Activated B cell treated with CpG ODN at 0.5 μM for 24 hours (primary cell): Measurements from ENCODE around the gene TMEM252. TPM values are rescaled to one million over a fixed set of nuclear protein-coding genes. Genes with fewer than 3 reads are reported as not detected.

ENCODE experiments used
- ATAC-seq: fragments of 200-7000 bp; cut with Tn5 transposase; one replicate; pipeline ENCODE4 v1.10.0; 2021; ENCODE audit warnings: low read depth, mild to moderate bottlenecking, moderate library complexity
- CTCF ChIA-PET: fragments of 350-600 bp; sonication (Branson Sonifier 250); formaldehyde crosslinking; loops from one replicate; lab custom pipeline; 2021; ENCODE audit warnings: antibody characterized with exemption; lab: Charles Lee
- POLR2A ChIA-PET: fragments of 350-600 bp; sonication (Branson Sonifier 250); formaldehyde crosslinking; loops from one replicate; lab custom pipeline; 2021; ENCODE audit warnings: antibody characterized with exemption; lab: Charles Lee
- DNase-seq: peaks from one replicate; pipeline ENCODE4 v3.0.0; 2022
- H3K27ac Mint-ChIP-seq: one replicate; pipeline ENCODE4 v1.8.0; 2020; ENCODE audit warnings: mixed read lengths
- H3K27me3 Mint-ChIP-seq: one replicate; pipeline ENCODE4 v1.8.0; 2021; ENCODE audit warnings: mixed read lengths
- H3K36me3 Mint-ChIP-seq: one replicate; pipeline ENCODE4 v1.8.0; 2021; ENCODE audit warnings: low read depth, mixed read lengths
- H3K4me1 Mint-ChIP-seq: one replicate; pipeline ENCODE4 v1.8.0; 2021; ENCODE audit warnings: mixed read lengths
- H3K4me3 Mint-ChIP-seq: one replicate; pipeline ENCODE4 v1.8.0; 2020; ENCODE audit warnings: mild to moderate bottlenecking, mixed read lengths
- H3K9me3 Mint-ChIP-seq: one replicate; pipeline ENCODE4 v1.8.0; 2020; ENCODE audit warnings: mixed read lengths
- CTCF ChIP-seq: fragments of 200-600 bp; IDR thresholded peaks from one replicate; pipeline ENCODE4 v1.8.0; 2022; ENCODE audit warnings: antibody characterized with exemption, mild to moderate bottlenecking
- intact Hi-C: fragments of 100-400 bp; cut with micrococcal nuclease; formaldehyde crosslinking; loops from one replicate; pipeline ENCODE4 v1.15.1; 2024
- total RNA-seq: library from RNA; stranded (reverse); gene quantifications from 2 replicates; pipeline ENCODE4 v1.2.3, GENCODE V29; 2022

The TMEM252 gene
- total RNA-seq, 1 donor from 2014 or later = not detected

GRCh38 chr9:68495247-68495646 lies 45.4 kb downstream of the TMEM252 start:
- H3K27me3 Mint-ChIP-seq = peaks cover 23% of the 10 kb centered on the region
- H3K36me3 Mint-ChIP-seq = no peaks in the 10 kb centered on the region
- ATAC-seq = no peak
- intact Hi-C loops = no loop called here
- POLR2A ChIA-PET = no interaction called here
- H3K27ac Mint-ChIP-seq = no peak overlapping the region
- no peaks in the 10 kb centered on the region for H3K9me3 Mint-ChIP-seq
- no peak for TF ChIP-seq CTCF
- H3K4me3 Mint-ChIP-seq = no peak overlapping the region
- CTCF ChIA-PET = no interaction called here
- DNase-seq = no peak
- H3K4me1 Mint-ChIP-seq = no peaks in the 10 kb centered on the region

DNA sequence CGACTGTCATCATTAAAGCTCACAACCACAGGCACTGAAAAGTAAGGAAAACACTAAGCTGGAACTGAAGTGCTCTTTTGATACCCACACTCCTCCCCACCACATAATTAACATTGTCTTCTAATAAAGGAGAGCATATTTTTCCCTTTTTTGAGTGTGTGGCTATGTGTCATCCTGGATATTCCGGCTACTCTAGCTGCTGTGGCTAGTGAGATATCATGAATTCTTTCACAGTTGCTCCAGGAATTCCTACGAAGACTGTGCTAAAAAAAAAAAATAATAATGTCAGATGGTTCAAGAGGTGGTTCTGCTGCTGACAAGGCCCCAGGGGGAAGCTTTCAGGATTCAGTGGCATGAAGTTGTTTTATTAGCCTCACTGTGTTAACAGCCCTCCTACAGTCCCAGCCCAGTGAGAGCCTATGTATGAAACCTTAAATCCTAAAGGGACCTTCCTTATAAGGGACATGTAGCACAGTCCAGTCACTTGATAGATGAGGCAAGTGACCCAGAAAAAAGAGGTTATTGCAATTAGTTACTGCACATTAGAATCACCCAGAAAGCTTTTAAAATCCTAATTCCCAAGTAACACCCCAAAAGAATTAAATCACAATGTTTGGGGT lies 46.6 kb downstream of the TMEM252 start:
- ATAC-seq (no peak), DNase-seq (no peak)
- H3K27ac Mint-ChIP-seq = no peak overlapping the region
- TF ChIP-seq CTCF = no peak
- H3K9me3 Mint-ChIP-seq = no peaks in the 10 kb centered on the region
- no peak overlapping the region for H3K4me3 Mint-ChIP-seq
- no peaks in the 10 kb centered on the region for H3K4me1 Mint-ChIP-seq
- intact Hi-C loops = no loop called here
- peaks cover 24% of the 10 kb centered on the region for H3K27me3 Mint-ChIP-seq
- ChIA-PET POLR2A (no interaction called here), CTCF (no interaction called here)
- H3K36me3 Mint-ChIP-seq = no peaks in the 10 kb centered on the region

DNA sequence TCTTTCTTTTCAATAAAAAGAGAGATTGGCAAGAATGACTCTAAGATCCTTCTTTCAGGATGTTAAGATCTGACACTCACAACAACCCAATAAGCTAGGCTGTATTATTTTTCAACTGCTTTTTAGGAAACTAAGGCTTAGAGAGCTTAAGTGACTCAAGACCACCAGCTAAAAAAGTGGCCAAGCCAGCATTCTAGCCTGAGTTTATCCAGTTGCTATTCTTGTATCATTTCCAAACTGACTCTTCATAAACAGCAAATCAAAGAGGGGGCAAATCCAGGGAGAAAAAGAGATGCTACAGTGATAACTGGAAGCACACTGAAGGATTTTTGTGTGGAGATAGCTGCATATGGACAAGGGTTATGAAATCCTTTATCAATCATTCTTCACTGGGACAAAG lies 47.1 kb downstream of the TMEM252 start:
- Mint-ChIP-seq H3K27ac (no peak overlapping the region), H3K9me3 (no peaks in the 10 kb centered on the region), H3K27me3 (peaks cover 28% of the 10 kb centered on the region), H3K36me3 (no peaks in the 10 kb centered on the region), H3K4me1 (no peaks in the 10 kb centered on the region), H3K4me3 (no peak overlapping the region)
- CTCF ChIA-PET = no interaction called here
- intact Hi-C loops = no loop called here
- no peak for TF ChIP-seq CTCF
- ATAC-seq = no peak
- DNase-seq = no peak
- POLR2A ChIA-PET = no interaction called here

- DNase-seq = no peak
- no peak overlapping the region for H3K27ac Mint-ChIP-seq
- H3K9me3 Mint-ChIP-seq = no peaks in the 10 kb centered on the region
- H3K4me3 Mint-ChIP-seq = no peak overlapping the region
- intact Hi-C loops = no loop called here
- CTCF ChIA-PET = no interaction called here
- no peaks in the 10 kb centered on the region for H3K4me1 Mint-ChIP-seq
- no peak for ATAC-seq
- no peak for TF ChIP-seq CTCF
- POLR2A ChIA-PET = no interaction called here
- H3K27me3 Mint-ChIP-seq = peaks cover 31% of the 10 kb centered on the region
- H3K36me3 Mint-ChIP-seq = no peaks in the 10 kb centered on the region
Measured at GRCh38 chr9:68492806-68493205, 47.9 kb downstream of the TMEM252 start.

DNA sequence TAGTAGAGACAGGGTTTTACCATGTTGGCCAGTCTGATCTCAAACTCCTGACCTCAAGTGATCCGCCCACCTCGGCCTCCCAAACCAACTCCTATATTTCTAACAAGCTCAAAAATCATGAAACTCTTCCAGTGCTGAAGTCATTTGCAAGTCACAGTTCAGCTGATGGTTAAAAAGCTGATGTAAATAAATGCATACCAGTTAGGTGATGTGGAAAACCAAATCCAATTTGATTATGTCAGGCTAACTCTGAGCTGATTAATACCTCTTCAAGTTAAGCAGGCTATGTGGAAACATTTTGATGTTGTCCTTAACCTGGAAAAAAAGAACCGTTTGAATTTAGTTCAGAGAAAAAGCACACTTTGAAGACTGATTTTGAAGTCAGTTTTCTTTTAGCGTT lies 51.0 kb downstream of the TMEM252 start:
- ChIA-PET POLR2A (no interaction called here), CTCF (no interaction called here)
- DNase-seq (no peak), ATAC-seq (no peak)
- no peak for TF ChIP-seq CTCF
- intact Hi-C loops = no loop called here
- H3K4me3 Mint-ChIP-seq = no peak overlapping the region
- H3K36me3 Mint-ChIP-seq = no peaks in the 10 kb centered on the region
- H3K4me1 Mint-ChIP-seq = no peaks in the 10 kb centered on the region
- peaks cover 11% of the 10 kb centered on the region for H3K9me3 Mint-ChIP-seq
- peaks cover 35% of the 10 kb centered on the region for H3K27me3 Mint-ChIP-seq
- H3K27ac Mint-ChIP-seq = no peak overlapping the region
